SK-N-MC (cell line): ENCODE data around the gene LMF2.

ENCODE experiments used
- EZH2 ChIP-seq: fragments of 200-600 bp; sonication (generic); IDR thresholded peaks from one replicate; pipeline ENCODE4 v1.6.1; 2017; ENCODE audit warnings: antibody characterized with exemption
- POLR2AphosphoS5 ChIP-seq: IDR thresholded peaks from 2 replicates; pipeline ENCODE4 v1.6.1; 2012; ENCODE audit warnings: mild to moderate bottlenecking, low read depth, low read length, borderline replicate concordance

GRCh38 chr22:50503475-50504145, 3.9 kb downstream of the LMF2 start:
- TF ChIP-seq EZH2 = no peak
- no peak for TF ChIP-seq POLR2AphosphoS5
